Mesendoderm (in vitro differentiated cells): ENCODE data around the gene FBL.

Source experiments
- DNase-seq: peaks from one replicate; pipeline ENCODE4 v3.0.0; 2013
- H2AK5ac ChIP-seq: 2 replicates; pipeline ENCODE4 v1.6.1; 2013; ENCODE audit warnings: low read length, inconsistent platforms
- H2BK120ac ChIP-seq: 2 replicates; pipeline ENCODE4 v1.6.1; 2013; ENCODE audit warnings: low read depth, mild to moderate bottlenecking, low read length, moderate library complexity, mixed read lengths
- H2BK15ac ChIP-seq: replicated peaks from 2 replicates; pipeline ENCODE4 v1.6.1; 2013; ENCODE audit warnings: low read depth, mild to moderate bottlenecking, moderate library complexity
- H2BK5ac ChIP-seq: 2 replicates; pipeline ENCODE4 v1.6.1; 2013; ENCODE audit warnings: low read length, inconsistent platforms
- H3K18ac ChIP-seq: 2 replicates; pipeline ENCODE4 v1.6.1; 2013; ENCODE audit warnings: mild to moderate bottlenecking, low read length, mixed read lengths
- H3K23ac ChIP-seq: one replicate; pipeline ENCODE4 v1.6.1; 2013; ENCODE audit warnings: low read length
- H3K27ac ChIP-seq: 2 replicates; pipeline ENCODE4 v1.5.1; 2013; ENCODE audit warnings: low read depth, mild to moderate bottlenecking, inconsistent platforms, low read length, moderate library complexity
- H3K27me3 ChIP-seq: 2 replicates; pipeline ENCODE4 v1.6.1; 2013; ENCODE audit warnings: low read length, control low read depth, mild to moderate bottlenecking, inconsistent platforms; ENCODE audit not compliant: insufficient read depth, poor library complexity
- H3K36me3 ChIP-seq: 2 replicates; pipeline ENCODE4 v1.6.1; 2013; ENCODE audit warnings: low read length, inconsistent platforms; ENCODE audit not compliant: control insufficient read depth, insufficient read depth
- H3K4ac ChIP-seq: one replicate; pipeline ENCODE4 v1.6.1; 2013; ENCODE audit warnings: low read depth, mild to moderate bottlenecking, low read length, moderate library complexity
- H3K4me1 ChIP-seq: 2 replicates; pipeline ENCODE4 v1.6.1; 2013; ENCODE audit warnings: low read depth, low read length, inconsistent platforms; ENCODE audit not compliant: control insufficient read depth
- H3K4me2 ChIP-seq: 2 replicates; pipeline ENCODE4 v1.6.1; 2013; ENCODE audit warnings: low read length
- H3K4me3 ChIP-seq: 2 replicates; pipeline ENCODE4 v1.5.1; 2013; ENCODE audit warnings: mild to moderate bottlenecking, low read length
- H3K56ac ChIP-seq: one replicate; pipeline ENCODE4 v1.6.1; 2013; ENCODE audit warnings: low read length
- H3K79me1 ChIP-seq: 2 replicates; pipeline ENCODE4 v1.6.1; 2013; ENCODE audit warnings: low read length, inconsistent platforms
- H3K79me2 ChIP-seq: 2 replicates; pipeline ENCODE4 v1.6.1; 2013; ENCODE audit warnings: mild to moderate bottlenecking, low read length; ENCODE audit not compliant: control insufficient read depth, insufficient read depth
- H3K9ac ChIP-seq: 2 replicates; pipeline ENCODE4 v1.6.1; 2013; ENCODE audit warnings: low read length, inconsistent platforms
- H4K5ac ChIP-seq: one replicate; pipeline ENCODE4 v1.6.1; 2013; ENCODE audit warnings: low read length
- H4K8ac ChIP-seq: one replicate; pipeline ENCODE4 v1.6.1; 2013; ENCODE audit warnings: low read depth, mild to moderate bottlenecking, control low read depth, low read length, moderate library complexity
- WGBS: extraction: QIAGEN DNeasy Blood & Tissue Kit; methylation state at CpG from one replicate; pipeline ENCODE4 v1.1.7; 2013; ENCODE audit warnings: low lambda C conversion rate, missing lambda C conversion rate; ENCODE audit not compliant: insufficient coverage; ENCODE audit errors: extremely low coverage; 5-methylcytosine and 5-hydroxymethylcytosine counted together

FBL gene

GRCh38 chr19:39802958-39803357 is 43.2 kb downstream of the FBL start:
- H3K56ac ChIP-seq: no peak overlapping the region
- no peak overlapping the region for H2BK120ac ChIP-seq
- no peaks in the 10 kb centered on the region for H3K79me1 ChIP-seq
- no peak overlapping the region for H3K4me2 ChIP-seq
- H3K79me2 ChIP-seq: no peaks in the 10 kb centered on the region
- no peak overlapping the region for H2BK5ac ChIP-seq
- no peak overlapping the region for H3K27ac ChIP-seq
- peak; percentile 19 for DNase-seq
- no peak overlapping the region for H3K9ac ChIP-seq
- no peak overlapping the region for H3K23ac ChIP-seq
- no CpG with 5 or more reads among the region's 4 CpGs for WGBS
- no peak overlapping the region for H4K8ac ChIP-seq
- no peaks in the 10 kb centered on the region for H3K27me3 ChIP-seq
- H3K18ac ChIP-seq: no peak overlapping the region
- H3K36me3 ChIP-seq: no peaks in the 10 kb centered on the region
- no peak overlapping the region for H3K4ac ChIP-seq
- no peak overlapping the region for H3K4me3 ChIP-seq
- H3K4me1 ChIP-seq: no peaks in the 10 kb centered on the region
- H2BK15ac ChIP-seq: no peak overlapping the region
- no peak overlapping the region for H2AK5ac ChIP-seq
- no peak overlapping the region for H4K5ac ChIP-seq

GRCh38 chr19:39797083-39797482 is 49.1 kb downstream of the FBL start:
- no peak overlapping the region for H3K4me2 ChIP-seq
- no peak overlapping the region for H3K4ac ChIP-seq
- H2BK5ac ChIP-seq: no peak overlapping the region
- no peak overlapping the region for H3K56ac ChIP-seq
- H3K27me3 ChIP-seq: no peaks in the 10 kb centered on the region
- DNase-seq: no peak
- no peak overlapping the region for H2BK120ac ChIP-seq
- H3K4me1 ChIP-seq: no peaks in the 10 kb centered on the region
- H3K18ac ChIP-seq: no peak overlapping the region
- H3K27ac ChIP-seq: no peak overlapping the region
- 100% methylated on average over 1 of the region's 2 CpGs for whole genome bisulfite sequencing
- H3K4me3 ChIP-seq: no peak overlapping the region
- no peak overlapping the region for H3K23ac ChIP-seq
- no peak overlapping the region for H2BK15ac ChIP-seq
- no peaks in the 10 kb centered on the region for H3K36me3 ChIP-seq
- H4K8ac ChIP-seq: no peak overlapping the region
- no peak overlapping the region for H4K5ac ChIP-seq
- no peaks in the 10 kb centered on the region for H3K79me1 ChIP-seq
- H3K79me2 ChIP-seq: no peaks in the 10 kb centered on the region
- H3K9ac ChIP-seq: no peak overlapping the region
- H2AK5ac ChIP-seq: no peak overlapping the region

DNA sequence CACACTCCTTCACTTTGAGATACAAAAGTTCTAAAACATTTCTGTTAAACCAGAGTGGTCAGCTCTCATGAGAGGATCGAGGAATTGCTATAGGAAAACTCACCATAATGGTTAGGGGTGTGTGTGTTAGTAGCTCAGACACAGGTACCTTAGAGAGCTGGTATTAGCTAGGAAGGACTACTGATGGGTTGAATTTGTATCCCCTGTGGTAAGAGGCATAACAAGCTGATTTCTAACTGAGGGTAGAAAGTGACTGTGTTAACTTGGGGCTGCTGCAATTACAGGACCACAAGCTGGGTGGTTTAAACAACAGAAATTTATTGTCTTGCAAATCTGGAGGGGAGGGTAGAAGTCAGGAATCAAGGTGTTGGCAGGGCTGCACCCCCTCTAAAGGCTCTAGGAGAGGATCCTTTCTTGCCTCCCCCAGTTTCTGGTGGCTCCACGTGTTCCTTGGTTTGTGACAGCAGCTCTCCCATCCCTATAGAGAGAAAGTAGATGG is 50.1 kb downstream of the FBL start:
- Histone ChIP-seq H3K27me3 (no peaks in the 10 kb centered on the region), H2BK5ac (no peak overlapping the region), H3K36me3 (no peaks in the 10 kb centered on the region), H3K79me2 (no peaks in the 10 kb centered on the region), H4K8ac (no peak overlapping the region), H2AK5ac (no peak overlapping the region), H3K27ac (no peak overlapping the region), H3K79me1 (no peaks in the 10 kb centered on the region), H3K4me1 (no peaks in the 10 kb centered on the region), H3K23ac (no peak overlapping the region), H3K56ac (no peak overlapping the region), H2BK15ac (no peak overlapping the region), H2BK120ac (no peak overlapping the region), H3K18ac (no peak overlapping the region), H3K4me3 (no peak overlapping the region), H4K5ac (no peak overlapping the region), H3K4ac (no peak overlapping the region), H3K4me2 (no peak overlapping the region), H3K9ac (no peak overlapping the region)
- no peak for DNase-seq
- WGBS: no CpG with 5 or more reads among the region's 2 CpGs

DNA sequence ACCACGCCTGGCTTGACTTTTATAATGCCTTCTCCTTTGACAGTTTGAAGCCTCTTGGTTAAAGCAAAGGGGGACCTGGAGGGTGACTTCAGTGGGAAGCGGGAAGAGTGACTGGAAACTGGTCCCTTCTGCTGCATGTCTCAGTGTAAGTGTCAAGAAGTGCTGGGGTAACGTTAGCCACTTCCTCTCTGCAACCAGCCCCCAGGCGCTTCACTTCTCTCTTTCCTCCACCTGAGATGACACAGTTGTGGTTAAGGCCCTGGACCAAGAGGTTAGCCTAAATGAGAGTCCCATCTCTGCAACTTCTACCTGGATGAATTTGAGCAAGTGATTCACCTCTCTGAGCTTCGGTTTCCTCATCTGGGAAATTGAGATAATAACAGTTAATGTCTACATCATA is 51.2 kb downstream of the FBL start:
- no CpG with 5 or more reads among the region's 5 CpGs for WGBS
- no peak overlapping the region for H2BK120ac ChIP-seq

GRCh38 chr19:39792999-39793546 is 53.1 kb downstream of the FBL start:
- H3K79me1 ChIP-seq: no peaks in the 10 kb centered on the region
- H4K5ac ChIP-seq: no peak overlapping the region
- H3K4me2 ChIP-seq: peak overlapping the region; percentile 77
- H2BK15ac ChIP-seq: no peak overlapping the region
- H2BK120ac ChIP-seq: no peak overlapping the region
- H3K9ac ChIP-seq: no peak overlapping the region
- H3K56ac ChIP-seq: peak overlapping the region; percentile 62
- H3K4ac ChIP-seq: no peak overlapping the region
- no peak overlapping the region for H4K8ac ChIP-seq
- H3K4me1 ChIP-seq: no peaks in the 10 kb centered on the region
- H3K27ac ChIP-seq: no peak overlapping the region
- H2AK5ac ChIP-seq: no peak overlapping the region
- no CpG with 5 or more reads among the region's 17 CpGs for WGBS
- H2BK5ac ChIP-seq: no peak overlapping the region
- no peaks in the 10 kb centered on the region for H3K27me3 ChIP-seq
- H3K36me3 ChIP-seq: no peaks in the 10 kb centered on the region
- H3K79me2 ChIP-seq: no peaks in the 10 kb centered on the region
- no peak overlapping the region for H3K4me3 ChIP-seq
- H3K23ac ChIP-seq: no peak overlapping the region
- no peak overlapping the region for H3K18ac ChIP-seq
- peak; percentile 86 for DNase-seq

More for the DNA sequence above, 51.2 kb downstream of the FBL start:
- Histone ChIP-seq H3K4ac (no peak overlapping the region), H4K8ac (no peak overlapping the region), H3K4me3 (no peak overlapping the region), H3K56ac (no peak overlapping the region), H3K4me1 (no peaks in the 10 kb centered on the region), H3K27me3 (no peaks in the 10 kb centered on the region), H3K23ac (no peak overlapping the region), H4K5ac (no peak overlapping the region), H2AK5ac (no peak overlapping the region), H3K79me2 (no peaks in the 10 kb centered on the region), H3K27ac (no peak overlapping the region), H3K79me1 (no peaks in the 10 kb centered on the region), H3K4me2 (no peak overlapping the region), H2BK5ac (no peak overlapping the region), H3K18ac (no peak overlapping the region), H3K36me3 (no peaks in the 10 kb centered on the region), H3K9ac (no peak overlapping the region), H2BK15ac (no peak overlapping the region)
- no peak for DNase-seq

GRCh38 chr19:39788244-39788643 is 57.9 kb downstream of the FBL start:
- Histone ChIP-seq H3K36me3 (no peaks in the 10 kb centered on the region), H4K8ac (no peak overlapping the region), H3K27ac (no peak overlapping the region), H2BK5ac (no peak overlapping the region), H3K9ac (no peak overlapping the region), H3K4me3 (no peak overlapping the region), H4K5ac (no peak overlapping the region), H3K79me2 (no peaks in the 10 kb centered on the region), H3K4me1 (no peaks in the 10 kb centered on the region), H3K27me3 (no peaks in the 10 kb centered on the region), H2AK5ac (no peak overlapping the region), H2BK120ac (no peak overlapping the region), H3K56ac (no peak overlapping the region), H3K79me1 (no peaks in the 10 kb centered on the region), H3K4ac (no peak overlapping the region), H2BK15ac (no peak overlapping the region), H3K4me2 (no peak overlapping the region), H3K18ac (no peak overlapping the region), H3K23ac (no peak overlapping the region)
- no peak for DNase-seq
